Mesenchymal stem cell (in vitro differentiated cells and primary cell): ENCODE data around the gene FAM13A.

ENCODE experiments used
- DNase-seq: peaks from one replicate; pipeline ENCODE4 v3.0.0-alpha.2; 2013
- H2AFZ ChIP-seq: one replicate; pipeline ENCODE4 v1.6.1; 2013; ENCODE audit warnings: low read depth, mild to moderate bottlenecking, control low read depth, inconsistent platforms, low read length, moderate library complexity
- H2AK5ac ChIP-seq: 2 replicates; pipeline ENCODE4 v1.6.1; 2013; ENCODE audit warnings: low read length, moderate library complexity, mild to moderate bottlenecking, inconsistent platforms; ENCODE audit not compliant: severe bottlenecking
- H2BK120ac ChIP-seq: one replicate; pipeline ENCODE4 v1.6.1; 2013; ENCODE audit warnings: low read depth, mild to moderate bottlenecking, inconsistent platforms, low read length, moderate library complexity
- H2BK12ac ChIP-seq, 2 experiments: one replicate each; pipeline ENCODE4 v1.6.1; 2013; ENCODE audit warnings: inconsistent platforms in 2 of 2, low read length in 2 of 2, mild to moderate bottlenecking in 2 of 2, moderate library complexity in 2 of 2, control low read depth in 1 of 2
- H2BK15ac ChIP-seq: one replicate; pipeline ENCODE4 v1.6.1; 2013; ENCODE audit warnings: mild to moderate bottlenecking, low read depth, inconsistent platforms; ENCODE audit not compliant: poor library complexity, severe bottlenecking
- H2BK5ac ChIP-seq: 2 replicates; pipeline ENCODE4 v1.6.1; 2013; ENCODE audit warnings: low read depth, mild to moderate bottlenecking, low read length, control low read depth, inconsistent platforms; ENCODE audit not compliant: poor library complexity, severe bottlenecking
- H3K14ac ChIP-seq, 2 experiments: one replicate each; pipeline ENCODE4 v1.6.1; 2013; ENCODE audit warnings: inconsistent platforms in 2 of 2, low read length in 2 of 2, control low read depth in 1 of 2, mild to moderate bottlenecking in 1 of 2, moderate library complexity in 1 of 2
- H3K18ac ChIP-seq, 2 experiments: one replicate each; pipeline ENCODE4 v1.6.1; 2013; ENCODE audit warnings: inconsistent platforms in 2 of 2, low read length in 2 of 2, control low read depth in 1 of 2, low read depth in 1 of 2, mild to moderate bottlenecking in 1 of 2
- H3K23ac ChIP-seq, 2 experiments: one replicate each; pipeline ENCODE4 v1.6.1; 2013; ENCODE audit warnings: inconsistent platforms in 2 of 2, low read length in 2 of 2, mild to moderate bottlenecking in 2 of 2, moderate library complexity in 2 of 2, control low read depth in 1 of 2
- H3K27ac ChIP-seq: 2 replicates; pipeline ENCODE4 v1.5.1; 2013; ENCODE audit warnings: mild to moderate bottlenecking, moderate library complexity, low read length, control low read depth, inconsistent platforms; ENCODE audit not compliant: poor library complexity, severe bottlenecking
- H3K27me3 ChIP-seq, 2 experiments: 2 replicates each; pipeline versions ENCODE4 v1.6.1 to v1.7.0; 2013; ENCODE audit warnings: low read length in 2 of 2, mild to moderate bottlenecking in 2 of 2, moderate library complexity in 2 of 2, control low read depth in 1 of 2, inconsistent platforms in 1 of 2; ENCODE audit not compliant: control insufficient read depth in 1 of 2, insufficient read depth in 1 of 2
- H3K36me3 ChIP-seq, 2 experiments: 2 replicates each; pipeline versions ENCODE4 v1.6.1 to v1.7.0; 2013; ENCODE audit warnings: low read length in 2 of 2, control low read depth in 1 of 2, inconsistent platforms in 1 of 2, low read depth in 1 of 2, mild to moderate bottlenecking in 1 of 2; ENCODE audit not compliant: insufficient read depth in 2 of 2, control insufficient read depth in 1 of 2
- H3K4ac ChIP-seq, 2 experiments: one replicate each; pipeline ENCODE4 v1.6.1; 2013; ENCODE audit warnings: inconsistent platforms in 2 of 2, low read length in 2 of 2, mild to moderate bottlenecking in 2 of 2, moderate library complexity in 2 of 2, control low read depth in 1 of 2, low read depth in 1 of 2
- H3K4me1 ChIP-seq: 2 replicates; pipeline ENCODE4 v1.6.1; 2013; ENCODE audit warnings: low read depth, low read length, control low read depth; ENCODE audit not compliant: control insufficient read depth, insufficient read depth
- H3K4me2 ChIP-seq: 2 replicates; pipeline ENCODE4 v1.6.1; 2013; ENCODE audit warnings: low read length, mild to moderate bottlenecking, inconsistent platforms; ENCODE audit not compliant: poor library complexity, severe bottlenecking
- H3K4me3 ChIP-seq, 2 experiments: 2 replicates each; pipeline versions ENCODE4 v1.5.1 to v1.7.0; 2013; ENCODE audit warnings: low read length in 2 of 2, mild to moderate bottlenecking in 2 of 2, control low read depth in 1 of 2, low read depth in 1 of 2; ENCODE audit not compliant: insufficient read depth in 1 of 2
- H3K79me1 ChIP-seq: replicated peaks from 2 replicates; pipeline ENCODE4 v1.6.1; 2013; ENCODE audit warnings: mild to moderate bottlenecking, control low read depth, low read length, inconsistent platforms; ENCODE audit not compliant: poor library complexity, severe bottlenecking
- H3K9ac ChIP-seq: 2 replicates; pipeline ENCODE4 v1.7.0; 2013; ENCODE audit warnings: mild to moderate bottlenecking, low read length, moderate library complexity
- H3K9me3 ChIP-seq: 2 replicates; pipeline ENCODE4 v1.7.0; 2013; ENCODE audit warnings: mild to moderate bottlenecking, low read length; ENCODE audit not compliant: control insufficient read depth
- H4K8ac ChIP-seq: one replicate; pipeline ENCODE4 v1.6.1; 2013; ENCODE audit warnings: inconsistent platforms, mild to moderate bottlenecking, low read length, moderate library complexity
- H4K91ac ChIP-seq: one replicate; pipeline ENCODE4 v1.6.1; 2013; ENCODE audit warnings: mild to moderate bottlenecking, low read length, inconsistent platforms
- WGBS: methylation state at CpG from one replicate; pipeline ENCODE4 v1.1.7; 2013; ENCODE audit warnings: mixed read lengths; 5-methylcytosine and 5-hydroxymethylcytosine counted together

Gene FAM13A

DNA sequence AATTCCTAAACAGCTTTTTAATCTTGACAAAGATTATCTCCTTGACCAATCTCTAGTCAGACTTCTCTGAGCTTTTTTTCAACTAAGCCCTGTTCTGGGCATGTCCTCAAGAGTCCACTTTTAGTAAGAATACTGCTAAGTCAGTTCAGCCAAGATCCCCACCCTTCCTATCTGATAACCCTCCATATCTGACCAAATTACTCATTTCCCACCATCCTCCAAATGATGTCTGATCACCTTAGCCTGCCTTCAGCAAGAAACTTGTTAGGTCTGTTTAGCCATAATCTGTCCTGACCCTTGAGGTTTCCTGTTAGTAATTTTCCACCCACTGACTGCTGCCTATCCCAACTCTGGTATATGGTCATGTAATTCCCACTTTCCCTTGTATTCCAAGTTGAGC is 65.2 kb downstream of the FAM13A start:
- no peak overlapping the region for H2BK5ac ChIP-seq
- H3K27me3 ChIP-seq = no peaks in the 10 kb centered on the region
- H2BK12ac ChIP-seq = no peak overlapping the region
- H3K36me3 ChIP-seq = no peaks in the 10 kb centered on the region
- H3K4me2 ChIP-seq = no peak overlapping the region
- no peak overlapping the region for H3K18ac ChIP-seq
- no peak overlapping the region for H3K9ac ChIP-seq
- no peak overlapping the region for H3K23ac ChIP-seq
- H4K8ac ChIP-seq = no peak overlapping the region
- H3K14ac ChIP-seq = no peak overlapping the region
- H2BK120ac ChIP-seq = no peak overlapping the region
- H3K4me3 ChIP-seq = no peak overlapping the region
- peaks cover 4% of the 10 kb centered on the region for H3K79me1 ChIP-seq
- H4K91ac ChIP-seq = no peak overlapping the region
- no peaks in the 10 kb centered on the region for H3K9me3 ChIP-seq
- H2BK15ac ChIP-seq = no peak overlapping the region
- peak; percentile 32 for DNase-seq
- no peak overlapping the region for H3K4ac ChIP-seq
- H2AK5ac ChIP-seq = no peak overlapping the region
- no peak overlapping the region for H2AFZ ChIP-seq
- H3K27ac ChIP-seq = no peak overlapping the region
- H3K4me1 ChIP-seq = no peaks in the 10 kb centered on the region

GRCh38 chr4:88989990-88990389 is 67.0 kb downstream of the FAM13A start:
- Histone ChIP-seq H3K36me3 (no peaks in the 10 kb centered on the region), H4K91ac (no peak overlapping the region), H3K4ac (no peak overlapping the region), H3K14ac (no peak overlapping the region), H2AK5ac (no peak overlapping the region), H3K9ac (peak overlapping the region; percentile 65), H2BK120ac (no peak overlapping the region), H3K9me3 (no peaks in the 10 kb centered on the region), H3K27me3 (no peaks in the 10 kb centered on the region), H3K4me1 (no peaks in the 10 kb centered on the region), H3K4me3 (peak overlapping the region in 1 of 2 experiments; percentile 10), H3K27ac (no peak overlapping the region), H2BK15ac (no peak overlapping the region), H3K23ac (no peak overlapping the region), H3K4me2 (no peak overlapping the region), H3K79me1 (peaks cover 4% of the 10 kb centered on the region), H2BK5ac (no peak overlapping the region), H3K18ac (no peak overlapping the region), H2AFZ (no peak overlapping the region), H4K8ac (no peak overlapping the region), H2BK12ac (no peak overlapping the region)
- 100% methylated on average over 1 of the region's 1 CpG for WGBS
- DNase-seq = no peak

DNA sequence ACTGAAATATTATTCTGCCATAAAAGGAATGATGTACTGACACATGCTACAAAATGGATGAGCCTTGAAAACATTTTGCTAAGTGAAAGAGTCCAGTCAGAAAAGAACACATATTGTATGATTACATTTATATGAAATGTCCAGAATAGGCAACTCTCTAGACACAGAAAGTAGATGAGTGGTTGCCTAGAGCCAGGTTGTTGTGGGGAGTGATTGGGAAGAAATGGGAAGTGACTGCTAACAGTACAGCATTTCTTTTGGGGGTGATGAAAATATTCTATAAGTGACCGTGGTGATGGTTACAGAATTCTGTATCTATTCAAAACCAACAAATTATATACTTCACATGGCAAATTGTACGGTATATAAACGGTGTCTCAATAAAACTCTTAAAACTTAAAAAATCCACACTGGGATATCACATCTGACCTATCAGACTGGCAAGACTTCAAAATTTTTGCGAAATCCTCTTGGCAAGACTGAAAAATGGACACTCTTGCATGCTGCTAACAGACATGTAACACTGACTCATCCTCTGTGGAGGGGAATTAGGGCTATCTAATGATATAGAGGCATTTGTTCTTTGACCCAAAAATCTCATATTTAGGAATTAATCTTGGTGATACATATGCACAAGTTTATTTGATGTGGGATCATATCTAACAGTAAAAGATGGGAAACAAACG is 71.8 kb downstream of the FAM13A start:
- Histone ChIP-seq H2BK120ac (no peak overlapping the region), H3K27ac (no peak overlapping the region), H2AFZ (no peak overlapping the region), H2AK5ac (no peak overlapping the region), H3K14ac (no peak overlapping the region), H3K79me1 (peaks cover 4% of the 10 kb centered on the region), H3K18ac (no peak overlapping the region), H2BK5ac (no peak overlapping the region), H3K4ac (no peak overlapping the region), H4K8ac (no peak overlapping the region), H3K9me3 (no peaks in the 10 kb centered on the region), H3K23ac (no peak overlapping the region), H3K4me3 (no peak overlapping the region), H3K9ac (peak overlapping the region; percentile 41), H3K36me3 (no peaks in the 10 kb centered on the region), H4K91ac (no peak overlapping the region), H3K4me1 (peaks cover 2% of the 10 kb centered on the region), H2BK12ac (no peak overlapping the region), H3K27me3 (no peaks in the 10 kb centered on the region), H2BK15ac (no peak overlapping the region), H3K4me2 (no peak overlapping the region)
- WGBS = 100% methylated on average over 4 of the region's 5 CpGs
- DNase-seq = peak; percentile 42

DNA sequence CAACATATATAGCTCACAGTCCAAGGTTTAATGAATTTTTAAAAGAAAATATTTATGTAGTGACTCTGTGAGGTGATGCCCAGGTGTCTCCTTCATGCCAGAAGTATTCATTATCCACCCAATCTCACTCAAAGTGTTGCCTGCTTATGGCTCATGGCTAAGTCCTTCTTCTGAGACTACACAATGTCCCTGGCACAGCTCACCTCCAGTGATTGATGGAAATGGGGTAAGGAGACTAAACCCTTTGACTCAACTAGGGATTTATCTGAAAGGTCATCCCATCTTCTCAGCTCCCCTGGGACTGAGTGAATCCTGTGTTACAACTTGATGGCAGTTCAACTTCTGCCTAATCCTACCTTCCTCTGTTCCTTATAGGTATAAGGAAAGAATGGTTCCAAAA is 74.2 kb downstream of the FAM13A start:
- Histone ChIP-seq H3K4me1 (peaks cover 2% of the 10 kb centered on the region), H3K4ac (no peak overlapping the region), H3K14ac (no peak overlapping the region), H3K23ac (no peak overlapping the region), H3K4me2 (no peak overlapping the region), H2BK5ac (no peak overlapping the region), H3K18ac (no peak overlapping the region), H2BK15ac (no peak overlapping the region), H4K91ac (no peak overlapping the region), H3K79me1 (peaks cover 4% of the 10 kb centered on the region), H2BK120ac (no peak overlapping the region), H2BK12ac (no peak overlapping the region), H3K36me3 (no peaks in the 10 kb centered on the region), H3K27me3 (no peaks in the 10 kb centered on the region), H3K9ac (no peak overlapping the region), H3K27ac (no peak overlapping the region), H3K4me3 (no peak overlapping the region), H2AK5ac (no peak overlapping the region), H4K8ac (no peak overlapping the region), H2AFZ (no peak overlapping the region), H3K9me3 (no peaks in the 10 kb centered on the region)
- no peak for DNase-seq
